ENCODE measurements around the gene ARMC9.

Gene ARMC9

DNA sequence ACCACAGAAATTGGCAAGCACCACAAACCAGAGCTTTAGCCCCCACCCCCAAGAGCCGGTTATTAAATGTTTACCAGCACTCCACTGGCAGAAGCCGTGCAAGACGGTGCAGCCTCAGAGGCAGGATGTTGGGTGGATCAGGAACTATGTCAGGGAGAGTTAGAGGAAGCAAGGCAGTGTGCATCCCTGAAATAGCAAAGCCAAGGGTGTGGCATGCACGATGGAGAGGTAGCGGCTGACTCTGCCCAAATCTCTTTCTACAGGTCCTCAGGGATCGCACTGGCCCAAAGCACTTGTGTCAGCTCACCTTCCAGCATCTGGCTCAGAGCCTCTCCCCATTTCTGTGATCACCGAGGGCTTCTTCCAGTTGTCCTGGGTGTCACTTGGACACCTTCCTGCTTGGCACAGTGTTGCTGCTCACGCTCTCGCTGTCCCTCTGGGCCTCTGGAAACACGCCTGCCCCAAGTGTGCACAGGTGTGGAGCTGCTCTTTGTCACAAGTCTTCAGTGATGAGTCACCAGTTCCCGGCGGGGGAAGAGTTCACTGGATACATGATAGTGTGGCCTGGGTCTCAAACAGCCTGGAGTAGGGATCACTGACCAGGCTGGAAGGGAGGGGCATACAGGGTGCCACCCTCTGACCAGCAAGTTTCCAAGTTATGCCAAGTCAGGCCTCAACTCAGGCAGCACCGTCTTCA is 179.7 kb downstream of the ARMC9 start:
- Mint-ChIP-seq H3K27ac (no peak overlapping the region), H3K27me3 (no peaks in the 10 kb centered on the region), H3K4me1 (ENCODE audit: low read depth) (no peaks in the 10 kb centered on the region), H3K9me3 (ENCODE audit: low read depth) (no peaks in the 10 kb centered on the region), H3K4me3 (no peak overlapping the region), H3K36me3 (no peaks in the 10 kb centered on the region)

DNA sequence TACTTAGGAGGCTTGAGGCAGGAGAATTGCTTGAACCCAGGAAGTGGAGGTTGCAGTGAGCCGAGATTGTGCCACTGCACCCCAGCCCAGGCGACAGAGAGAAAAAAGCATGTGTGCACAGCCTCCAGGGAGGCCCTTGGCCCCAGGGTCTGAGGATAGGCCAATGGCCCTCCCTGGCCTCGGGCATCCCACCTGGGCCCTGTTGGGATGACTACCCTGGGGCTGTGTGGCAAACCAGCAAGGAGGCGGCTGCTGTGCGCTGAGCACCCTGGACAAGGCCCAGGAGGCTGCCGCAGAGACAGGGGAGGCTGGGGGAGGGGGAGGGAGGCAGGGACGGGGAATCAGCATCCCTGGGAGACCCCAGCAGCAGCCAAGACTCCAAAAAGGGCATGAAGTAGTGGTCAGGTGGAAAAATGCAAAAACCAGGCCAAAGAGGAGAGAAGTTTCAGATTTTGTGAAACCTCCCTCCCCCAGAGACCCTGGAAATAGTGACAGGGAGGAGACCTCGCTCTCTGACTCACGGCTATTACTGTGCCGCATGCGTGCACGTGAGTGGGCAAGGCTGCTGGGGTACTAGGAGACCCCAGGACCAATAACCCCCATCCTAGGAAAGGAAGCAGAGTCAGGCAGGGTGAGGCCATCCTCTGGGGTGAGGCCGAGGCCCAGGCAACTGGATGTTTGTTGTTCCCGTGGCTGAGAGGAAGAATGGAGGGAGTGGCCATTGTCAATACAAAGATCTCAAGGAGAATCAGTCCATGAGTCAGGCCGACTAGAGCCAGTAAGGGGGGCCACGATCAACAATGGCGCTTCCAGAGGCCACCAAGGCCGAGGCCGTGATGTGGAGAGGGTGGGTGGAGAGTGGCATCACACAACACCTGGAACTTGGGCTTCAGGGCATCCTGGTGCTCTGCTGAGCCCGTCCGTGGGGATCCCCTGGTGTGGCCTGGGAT is 181.1 kb downstream of the ARMC9 start:
- Mint-ChIP-seq H3K4me1 (ENCODE audit: low read depth) (no peaks in the 10 kb centered on the region), H3K27ac (no peak overlapping the region), H3K4me3 (no peak overlapping the region), H3K27me3 (no peaks in the 10 kb centered on the region), H3K9me3 (ENCODE audit: low read depth) (no peaks in the 10 kb centered on the region), H3K36me3 (no peaks in the 10 kb centered on the region)

DNA sequence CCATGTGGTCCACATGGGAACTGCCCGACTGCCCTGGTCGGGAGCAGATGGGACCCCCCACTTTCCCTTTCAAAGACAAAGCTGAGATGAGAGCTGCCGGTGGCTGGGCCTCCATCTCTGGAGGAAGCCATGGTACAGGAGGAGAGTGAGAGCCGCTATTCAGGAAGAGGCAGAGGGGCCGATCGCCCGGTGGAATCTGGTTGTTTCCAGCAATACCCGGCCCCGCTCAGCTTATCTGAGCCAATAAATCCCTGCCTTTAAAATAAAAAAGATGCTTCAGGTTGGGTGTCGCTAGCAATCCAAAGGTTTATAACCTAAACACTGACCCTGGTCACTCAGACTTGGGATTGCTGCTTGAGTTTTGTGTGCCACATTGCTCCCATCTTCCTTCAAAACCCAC is 181.9 kb downstream of the ARMC9 start:
- no peaks in the 10 kb centered on the region for H3K27me3 Mint-ChIP-seq
- peaks cover 3% of the 10 kb centered on the region for H3K36me3 Mint-ChIP-seq
- peaks cover 8% of the 10 kb centered on the region for H3K9me3 Mint-ChIP-seq (ENCODE audit: low read depth)
- H3K27ac Mint-ChIP-seq, result no peak overlapping the region
- no peaks in the 10 kb centered on the region for H3K4me1 Mint-ChIP-seq (ENCODE audit: low read depth)
- H3K4me3 Mint-ChIP-seq, result no peak overlapping the region

DNA sequence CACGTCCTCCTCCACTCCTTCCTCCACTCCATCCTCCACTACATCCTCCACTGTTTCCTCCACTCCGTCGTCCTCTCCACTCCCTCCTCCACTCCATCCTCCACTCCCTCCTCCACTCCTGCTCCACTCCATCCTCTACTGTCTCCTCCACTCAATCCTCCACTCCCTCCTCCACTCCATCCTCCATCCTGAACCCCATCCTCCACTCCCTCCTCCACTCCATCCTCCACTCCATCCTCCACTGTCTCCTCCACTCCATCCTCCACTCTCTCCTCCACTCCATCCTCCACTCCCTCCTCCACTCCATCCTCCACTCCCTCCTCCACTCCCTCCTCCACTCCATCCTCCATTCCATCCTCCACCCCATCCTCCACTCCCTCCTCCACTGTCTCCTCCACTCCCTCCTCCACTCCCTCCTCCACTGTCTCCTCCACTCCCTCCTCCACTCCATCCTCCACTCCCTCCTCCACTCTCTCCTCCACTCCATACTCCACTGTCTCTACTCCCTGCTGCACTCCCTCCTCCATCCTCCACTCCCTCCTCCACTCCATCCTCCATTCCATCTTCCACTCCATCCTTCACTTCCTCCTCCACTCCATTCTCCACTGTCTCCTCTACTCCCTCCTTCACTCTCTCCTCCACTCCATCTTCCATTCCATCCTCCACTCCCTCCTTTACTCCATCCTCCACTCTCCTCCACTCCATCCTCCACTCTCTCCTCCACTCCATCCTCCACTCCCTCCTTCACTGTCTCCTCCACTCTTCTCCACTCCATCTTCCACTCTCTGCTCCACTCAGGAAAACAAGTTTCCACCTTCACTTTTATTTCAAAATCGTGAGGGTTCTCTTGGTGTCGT is 182.8 kb downstream of the ARMC9 start:
- Mint-ChIP-seq H3K4me3 (no peak overlapping the region), H3K4me1 (ENCODE audit: low read depth) (no peaks in the 10 kb centered on the region), H3K27me3 (no peaks in the 10 kb centered on the region), H3K9me3 (ENCODE audit: low read depth) (peaks cover 8% of the 10 kb centered on the region), H3K27ac (no peak overlapping the region), H3K36me3 (peaks cover 3% of the 10 kb centered on the region)

DNA sequence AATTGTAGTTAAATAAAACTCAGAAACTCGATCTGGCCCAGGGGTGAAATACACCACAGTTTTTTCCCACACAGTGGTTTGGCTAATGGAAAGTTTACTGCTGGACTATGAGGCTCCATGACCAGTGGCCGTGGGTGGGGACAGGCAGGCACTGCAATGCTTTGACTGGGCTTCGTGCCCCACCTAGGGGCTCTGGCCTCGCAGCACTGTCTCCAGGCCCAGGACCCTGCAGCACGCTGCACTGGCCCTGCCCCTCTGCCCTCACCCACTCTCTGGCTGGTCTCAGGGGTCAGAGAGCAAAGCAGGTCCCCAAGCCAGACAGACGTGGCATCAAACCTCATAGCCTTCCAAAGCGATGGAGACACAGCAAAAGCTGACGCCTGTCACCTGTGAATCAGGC is 183.7 kb downstream of the ARMC9 start:
- no peak overlapping the region for H3K27ac Mint-ChIP-seq
- H3K27me3 Mint-ChIP-seq, result no peaks in the 10 kb centered on the region
- H3K36me3 Mint-ChIP-seq, result peaks cover 3% of the 10 kb centered on the region
- H3K4me1 Mint-ChIP-seq (ENCODE audit: low read depth), result no peaks in the 10 kb centered on the region
- peaks cover 8% of the 10 kb centered on the region for H3K9me3 Mint-ChIP-seq (ENCODE audit: low read depth)
- no peak overlapping the region for H3K4me3 Mint-ChIP-seq

DNA sequence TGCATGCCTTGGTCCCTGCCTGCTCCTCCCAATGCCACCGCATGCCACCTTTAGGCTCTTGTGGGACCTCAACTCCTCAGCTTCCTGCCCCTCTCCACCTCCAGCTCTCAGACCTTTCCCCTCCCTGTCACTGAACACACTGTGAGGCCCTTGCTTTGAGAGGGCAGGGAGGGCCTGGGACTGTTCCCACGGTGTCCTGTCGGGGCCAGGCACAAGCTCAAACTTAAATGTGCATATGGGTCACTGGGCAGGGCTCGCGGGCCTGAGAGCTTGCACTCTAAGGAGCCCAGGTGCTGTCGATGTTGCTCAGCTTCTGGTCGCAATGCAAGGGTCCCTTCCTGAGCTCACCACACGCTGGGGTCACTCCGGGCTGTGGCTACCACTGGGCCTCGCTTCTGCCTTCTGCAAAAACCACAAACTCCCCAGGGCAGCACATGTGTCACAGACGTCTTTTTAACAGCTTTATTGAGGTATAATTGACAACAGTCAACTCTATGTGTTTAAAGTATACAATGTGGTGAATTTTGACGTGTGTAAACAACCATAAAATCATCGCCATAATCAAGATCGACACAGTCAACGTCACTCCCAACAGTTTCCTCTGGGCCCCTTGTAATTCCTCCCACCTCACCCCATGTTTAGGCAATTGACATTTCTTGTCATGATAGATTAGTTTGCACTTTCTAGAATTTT is 185.1 kb downstream of the ARMC9 start:
- Mint-ChIP-seq H3K27me3 (no peaks in the 10 kb centered on the region), H3K36me3 (peaks cover 3% of the 10 kb centered on the region), H3K4me3 (no peak overlapping the region), H3K27ac (no peak overlapping the region), H3K4me1 (ENCODE audit: low read depth) (no peaks in the 10 kb centered on the region), H3K9me3 (ENCODE audit: low read depth) (peaks cover 8% of the 10 kb centered on the region)

DNA sequence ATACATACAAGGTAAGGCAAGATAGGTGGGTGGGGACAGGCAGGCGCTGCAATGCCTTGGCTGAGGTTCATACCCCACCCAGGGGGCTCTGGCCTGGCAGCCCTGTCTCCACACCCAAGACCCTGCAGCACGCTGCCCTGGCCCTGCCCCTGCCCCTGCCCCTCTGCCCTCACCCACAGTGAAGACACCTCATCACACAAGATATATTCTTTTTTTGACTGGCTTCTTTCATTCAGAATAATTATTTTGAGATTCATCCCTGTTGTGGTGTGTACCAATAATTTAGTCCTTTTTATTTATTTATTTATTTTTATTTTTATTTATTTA is 185.6 kb downstream of the ARMC9 start:
- no peak overlapping the region for H3K27ac Mint-ChIP-seq
- peaks cover 3% of the 10 kb centered on the region for H3K36me3 Mint-ChIP-seq
- no peak overlapping the region for H3K4me3 Mint-ChIP-seq
- no peaks in the 10 kb centered on the region for H3K4me1 Mint-ChIP-seq (ENCODE audit: low read depth)
- no peaks in the 10 kb centered on the region for H3K27me3 Mint-ChIP-seq
- H3K9me3 Mint-ChIP-seq (ENCODE audit: low read depth), result peaks cover 8% of the 10 kb centered on the region

DNA sequence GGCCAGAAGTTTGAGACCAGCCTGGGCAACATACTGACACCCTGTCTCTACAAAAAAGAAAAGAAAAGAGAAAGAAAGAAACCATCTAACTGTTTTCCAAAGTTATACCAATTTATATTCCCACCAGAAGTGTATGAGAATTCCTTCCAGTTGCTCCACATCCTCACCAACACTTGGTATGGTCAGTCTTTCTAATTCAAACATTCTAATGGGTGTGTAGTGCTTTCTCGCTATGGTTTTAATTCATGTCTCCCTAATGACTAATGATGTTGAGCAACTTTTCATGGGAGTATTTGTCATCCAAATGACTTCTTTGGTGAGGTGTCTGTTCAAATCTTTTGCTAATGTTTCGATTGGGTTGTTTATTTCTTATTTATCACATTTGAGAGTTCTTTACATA is 186.5 kb downstream of the ARMC9 start:
- Mint-ChIP-seq H3K27me3 (no peaks in the 10 kb centered on the region), H3K4me1 (ENCODE audit: low read depth) (no peaks in the 10 kb centered on the region), H3K36me3 (peaks cover 3% of the 10 kb centered on the region), H3K27ac (no peak overlapping the region), H3K4me3 (no peak overlapping the region), H3K9me3 (ENCODE audit: low read depth) (peaks cover 8% of the 10 kb centered on the region)

DNA sequence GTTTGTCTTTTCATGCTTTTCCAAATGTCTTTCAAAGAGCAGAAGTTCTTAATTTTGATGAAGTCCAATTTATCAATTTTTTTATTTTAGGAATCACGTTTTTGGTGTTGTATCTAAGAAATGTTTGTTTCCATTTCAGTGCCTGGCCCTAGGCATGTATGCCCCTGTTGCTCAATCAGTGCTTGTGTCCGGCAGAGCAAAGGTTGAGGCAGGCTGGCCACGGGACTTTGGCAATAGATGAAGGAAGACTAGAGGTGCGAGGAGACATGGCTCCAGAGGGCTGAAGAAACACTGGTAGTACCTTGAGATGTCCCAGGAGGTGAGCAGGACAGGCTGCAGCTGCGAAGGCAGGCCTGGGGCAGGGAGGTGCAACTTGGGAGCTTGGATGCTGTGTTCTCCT is 187.0 kb downstream of the ARMC9 start:
- Mint-ChIP-seq H3K36me3 (peaks cover 3% of the 10 kb centered on the region), H3K27ac (no peak overlapping the region)

DNA sequence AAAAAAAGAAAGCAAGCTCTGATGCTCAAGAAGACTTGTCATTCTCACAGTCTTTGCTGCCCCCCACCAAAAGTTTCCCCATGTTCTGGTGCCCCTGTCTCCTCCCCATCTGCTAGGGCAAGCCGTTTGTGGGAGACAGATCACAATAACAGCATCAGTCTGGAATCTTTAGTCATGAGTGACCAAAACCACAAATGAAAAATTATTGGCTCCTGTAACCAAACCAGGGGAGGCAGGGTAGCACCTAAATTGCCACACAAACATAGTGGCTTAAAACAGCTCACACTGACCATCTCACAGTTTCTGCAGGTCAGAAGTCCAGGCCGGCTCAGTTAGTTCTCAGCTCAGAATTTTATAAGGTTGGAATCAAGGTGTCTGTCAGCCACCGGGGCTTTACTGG is 188.0 kb downstream of the ARMC9 start:
- no peaks in the 10 kb centered on the region for H3K4me1 Mint-ChIP-seq (ENCODE audit: low read depth)
- H3K27ac Mint-ChIP-seq, result no peak overlapping the region
- H3K4me3 Mint-ChIP-seq, result no peak overlapping the region
- peaks cover under 1% of the 10 kb centered on the region for H3K27me3 Mint-ChIP-seq
- H3K36me3 Mint-ChIP-seq, result peaks cover 3% of the 10 kb centered on the region
- H3K9me3 Mint-ChIP-seq (ENCODE audit: low read depth), result peaks cover 8% of the 10 kb centered on the region

More for the DNA sequence above, 187.0 kb downstream of the ARMC9 start:
- Mint-ChIP-seq H3K4me3 (no peak overlapping the region), H3K27me3 (no peaks in the 10 kb centered on the region), H3K4me1 (ENCODE audit: low read depth) (no peaks in the 10 kb centered on the region), H3K9me3 (ENCODE audit: low read depth) (peaks cover 8% of the 10 kb centered on the region)

DNA sequence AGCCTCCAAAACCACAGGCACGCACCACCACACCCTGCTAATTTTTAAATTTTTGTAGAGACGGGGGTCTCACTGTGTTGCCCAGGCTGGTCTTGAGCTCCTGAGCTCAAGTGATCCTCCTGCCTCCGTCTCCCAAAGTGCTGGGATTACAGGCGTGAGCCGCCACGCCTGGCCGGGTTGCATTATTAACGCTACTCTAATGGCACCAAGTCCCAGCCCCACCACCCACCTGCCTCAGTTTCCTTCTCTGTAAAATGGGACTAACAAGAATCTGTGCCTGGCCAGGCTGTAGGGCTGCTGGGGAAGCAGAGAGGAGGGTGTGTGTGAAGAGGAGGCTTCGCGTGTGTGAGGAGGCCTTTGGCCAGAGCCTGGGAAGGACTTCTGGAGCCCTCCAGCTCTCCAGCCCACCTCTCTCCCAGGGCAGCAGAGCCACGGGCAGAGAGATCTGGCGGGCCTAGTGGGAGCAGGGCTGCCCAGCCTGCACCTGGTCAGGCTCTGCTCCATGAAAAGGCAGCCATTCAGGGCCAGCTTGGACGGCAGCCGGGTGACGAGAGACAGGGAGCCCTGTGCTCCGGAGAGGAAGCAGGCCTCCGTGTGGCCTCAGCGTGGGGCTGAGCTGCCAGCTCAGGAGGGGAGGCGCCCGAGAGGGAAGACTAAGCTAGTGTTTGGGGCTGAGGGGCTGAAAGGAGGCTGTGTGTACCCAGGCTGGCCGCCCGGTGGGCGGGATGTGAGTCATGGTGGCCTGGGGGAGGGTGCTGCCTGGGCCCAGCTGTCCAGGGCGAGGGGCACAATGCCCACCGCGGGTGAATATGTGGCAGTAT is 189.7 kb downstream of the ARMC9 start:
- peaks cover 3% of the 10 kb centered on the region for H3K27me3 Mint-ChIP-seq
- no peak overlapping the region for H3K4me3 Mint-ChIP-seq
- H3K4me1 Mint-ChIP-seq (ENCODE audit: low read depth), result no peaks in the 10 kb centered on the region
- H3K36me3 Mint-ChIP-seq, result peaks cover 3% of the 10 kb centered on the region
- no peak overlapping the region for H3K27ac Mint-ChIP-seq
- H3K9me3 Mint-ChIP-seq (ENCODE audit: low read depth), result peaks cover 8% of the 10 kb centered on the region

DNA sequence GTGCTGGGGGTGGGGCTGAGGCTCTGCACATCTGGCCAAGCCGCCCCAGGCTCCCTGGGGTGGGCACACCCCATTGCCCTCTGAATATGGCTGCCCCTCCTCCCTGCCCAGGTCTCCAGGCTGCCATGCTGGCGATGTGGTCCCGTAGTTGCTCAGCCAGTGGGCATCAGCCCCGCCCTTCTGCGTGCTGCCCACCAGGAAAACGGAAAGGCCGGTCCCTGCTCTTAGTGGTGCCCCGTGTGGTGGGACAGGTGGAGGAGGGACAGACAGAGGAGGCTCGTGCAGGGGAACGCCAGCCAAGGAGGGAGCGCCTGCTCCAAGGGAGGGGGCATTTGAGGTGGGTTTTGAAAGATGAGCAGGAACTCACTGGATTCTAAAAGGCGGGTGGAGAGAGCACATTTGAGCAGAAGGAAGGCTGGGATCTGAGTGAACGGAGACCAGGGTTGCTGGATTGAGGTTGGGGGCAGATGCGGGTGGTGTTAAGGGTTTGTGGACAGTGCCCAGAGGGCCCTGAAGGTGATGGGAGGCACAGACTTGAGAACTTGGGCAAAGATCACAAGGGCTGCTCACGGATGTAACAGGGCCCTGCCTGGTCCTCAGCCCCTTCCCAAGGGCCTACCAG is 190.4 kb downstream of the ARMC9 start:
- Mint-ChIP-seq H3K36me3 (peaks cover 3% of the 10 kb centered on the region), H3K27ac (no peak overlapping the region), H3K27me3 (peaks cover 5% of the 10 kb centered on the region), H3K9me3 (ENCODE audit: low read depth) (peaks cover 8% of the 10 kb centered on the region), H3K4me3 (no peak overlapping the region), H3K4me1 (ENCODE audit: low read depth) (peaks cover 7% of the 10 kb centered on the region)

DNA sequence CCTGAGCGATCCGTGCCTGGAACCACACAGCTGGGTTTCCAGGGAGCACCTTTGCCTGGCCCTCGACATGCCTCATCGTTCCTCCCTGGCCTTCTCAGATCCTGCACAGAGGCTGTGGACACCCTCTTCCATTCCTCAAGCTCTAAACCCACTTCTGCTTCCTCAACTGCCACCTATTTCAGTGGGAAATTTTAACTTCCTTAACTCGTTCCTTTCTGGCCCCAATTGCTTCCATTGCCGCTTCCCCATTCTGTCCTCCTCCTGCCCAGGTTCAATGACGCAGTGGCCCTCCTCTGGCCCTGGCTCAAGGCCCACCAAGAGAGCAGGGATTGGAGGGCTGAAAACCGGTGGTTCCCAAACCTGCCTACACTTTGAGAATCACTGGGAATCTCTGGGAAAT is 192.2 kb downstream of the ARMC9 start:
- peaks cover 10% of the 10 kb centered on the region for H3K4me1 Mint-ChIP-seq (ENCODE audit: low read depth)
- H3K27ac Mint-ChIP-seq, result no peak overlapping the region
- no peaks in the 10 kb centered on the region for H3K36me3 Mint-ChIP-seq
- peaks cover 13% of the 10 kb centered on the region for H3K27me3 Mint-ChIP-seq
- no peaks in the 10 kb centered on the region for H3K9me3 Mint-ChIP-seq (ENCODE audit: low read depth)
- no peak overlapping the region for H3K4me3 Mint-ChIP-seq

Measured in activated naive CD8-positive, alpha-beta T cell (primary cell).